ENCODE results near the gene ADGRL1.
A peak's percentile ranks its signal among the peaks of the same experiment; 100 is the strongest.
"Not testable (repeated sequence)": the region's sequence is repeated elsewhere in the genome, so short reads cannot be mapped to it uniquely, and the experiment has no call there.

ADGRL1 gene

GRCh38 chr19:14218620-14219330 is 12.8 kb upstream of the ADGRL1 start:
- no peak for DNase-seq (ENCODE audit: low read depth in 2 of 2)

- DNase-seq (ENCODE audit: low read depth in 2 of 2): not testable (repeated sequence)
These were observed 11.9 kb upstream of the ADGRL1 start for GRCh38 chr19:14217886-14218285.

DNA sequence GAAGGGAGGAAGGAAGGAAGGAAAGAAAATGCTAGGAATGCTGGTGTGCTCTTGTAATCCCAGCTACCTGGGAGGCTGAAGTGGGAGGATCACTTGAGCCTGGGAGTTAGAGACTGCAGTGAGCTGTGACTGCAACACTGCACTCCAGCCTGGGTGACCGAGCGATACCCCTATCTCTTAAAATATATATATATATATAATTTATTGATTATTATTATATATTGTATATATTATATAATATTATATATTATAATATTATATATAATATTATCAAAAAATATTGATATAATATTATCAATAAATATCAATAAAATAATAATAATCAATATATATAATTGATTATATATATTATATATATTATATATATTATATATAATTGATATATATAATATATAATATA is 8.6 kb upstream of the ADGRL1 start:
- DNase-seq (ENCODE audit: low read depth in 2 of 2): no peak

- DNase-seq (ENCODE audit: low read depth in 2 of 2): not testable (repeated sequence)
These were observed 4.2 kb upstream of the ADGRL1 start for GRCh38 chr19:14210182-14210581.

GRCh38 chr19:14209401-14209800 is 3.4 kb upstream of the ADGRL1 start:
- not testable (repeated sequence) for DNase-seq (ENCODE audit: low read depth in 2 of 2)

- not testable (repeated sequence) for DNase-seq (ENCODE audit: low read depth in 2 of 2)
These were observed 2.5 kb upstream of the ADGRL1 start for GRCh38 chr19:14208496-14208895.

DNA sequence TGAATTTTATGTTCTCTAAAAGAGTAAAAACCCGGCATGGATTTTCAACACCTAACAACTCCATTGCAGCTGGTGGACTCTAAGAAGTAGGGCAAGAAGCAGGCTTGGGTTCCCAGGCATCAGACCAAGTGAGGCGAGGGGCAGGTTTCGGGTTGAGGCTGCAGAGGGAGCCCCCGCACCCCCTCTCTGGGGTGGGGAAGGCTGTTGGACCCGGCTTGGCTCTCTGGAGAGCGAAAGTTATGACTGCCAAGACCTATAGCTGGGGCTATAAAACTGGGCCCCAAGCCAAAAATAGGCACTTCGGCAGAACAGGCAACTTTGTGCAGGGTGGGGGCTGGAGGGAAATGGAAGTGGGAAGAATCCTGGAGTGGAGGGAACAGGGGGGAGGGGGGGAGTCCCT is 1.8 kb upstream of the ADGRL1 start:
- not testable (repeated sequence) for DNase-seq (ENCODE audit: low read depth in 2 of 2)

GRCh38 chr19:14206737-14207726 is 1.1 kb upstream of the ADGRL1 start:
- DNase-seq (ENCODE audit: low read depth in 2 of 2): peak; percentile 58 to 62

DNA sequence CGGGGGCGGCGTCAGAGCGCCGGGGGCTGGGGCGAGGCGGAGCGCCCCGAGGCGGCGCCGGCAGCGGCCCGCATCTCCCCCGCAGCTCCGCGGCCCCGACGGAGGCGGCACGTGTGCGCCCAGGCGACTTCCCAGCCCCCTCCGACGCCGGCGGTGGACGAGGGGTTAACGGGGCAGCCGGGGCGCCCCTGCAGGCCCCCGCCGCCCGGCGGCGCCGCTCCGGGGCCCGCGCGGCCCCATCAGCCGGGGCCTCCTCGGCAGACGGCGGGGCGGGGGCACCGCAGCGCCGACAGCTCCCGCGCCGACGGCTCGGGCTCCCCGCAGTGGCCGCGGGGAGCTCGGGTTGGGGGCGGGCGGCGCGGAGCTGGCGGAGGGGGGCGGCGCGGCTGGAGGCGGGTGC is 339 bp upstream of the ADGRL1 start:
- not testable (repeated sequence) for DNase-seq (ENCODE audit: low read depth in 2 of 2)

DNA sequence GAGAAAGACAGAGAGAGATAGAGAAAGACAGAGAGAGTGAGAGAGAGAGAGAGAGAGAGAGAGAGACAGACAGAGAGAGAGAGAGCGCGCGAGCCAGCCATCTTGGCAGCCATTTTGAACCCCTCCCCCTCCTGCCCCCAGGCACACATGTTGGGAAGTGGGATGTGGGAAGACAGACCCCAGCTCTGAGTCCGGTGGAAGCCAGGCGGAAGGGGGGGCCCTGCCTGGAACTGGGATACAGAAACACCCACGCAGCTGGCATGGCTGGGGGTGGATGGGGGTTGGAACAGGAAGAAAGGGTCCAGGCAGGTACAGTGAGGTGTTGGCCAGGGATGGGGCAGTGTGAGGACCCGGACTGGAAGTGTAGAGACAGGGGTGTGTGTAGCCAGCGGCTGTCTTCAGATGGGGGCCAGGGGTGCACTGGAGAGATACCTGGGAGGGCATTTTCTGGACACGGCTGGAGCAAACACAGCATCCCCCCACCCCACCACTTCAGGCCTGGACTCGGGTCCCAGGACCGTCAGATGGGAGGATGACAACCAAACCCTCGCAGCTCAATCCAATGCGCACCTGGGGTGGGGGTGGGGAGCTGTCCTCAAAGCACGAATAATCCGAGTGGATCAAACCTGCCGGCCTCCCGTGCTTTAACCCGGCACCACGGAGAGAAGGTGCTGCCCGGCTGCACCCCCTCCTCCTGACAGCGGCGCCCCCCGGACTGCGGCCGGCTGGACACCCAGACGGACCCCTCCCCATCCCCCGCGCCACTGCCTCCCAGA is 1.1 kb downstream of the ADGRL1 start:
- DNase-seq (ENCODE audit: low read depth in 2 of 2): not testable (repeated sequence)

GRCh38 chr19:14204219-14204618 is 1.8 kb downstream of the ADGRL1 start:
- DNase-seq (ENCODE audit: low read depth in 2 of 2): not testable (repeated sequence)

DNA sequence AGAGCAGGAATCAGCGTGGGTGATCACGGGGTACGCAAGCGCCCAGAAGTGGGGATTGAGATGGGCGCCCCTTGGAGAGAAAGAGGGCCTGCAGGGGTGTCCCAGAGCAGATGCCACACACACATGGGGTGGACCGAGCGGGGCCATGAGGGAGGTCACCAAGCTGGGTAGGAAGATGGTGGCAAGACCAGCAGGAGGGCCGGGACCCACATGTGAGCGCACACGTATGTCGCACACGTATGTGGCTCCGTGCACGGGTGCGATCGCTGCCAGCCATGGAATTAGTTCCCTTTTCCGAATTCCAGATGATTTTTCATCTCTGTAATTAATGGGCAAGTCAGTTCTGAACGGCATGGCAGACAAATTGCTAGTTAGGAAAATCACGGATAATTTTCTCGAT is 2.2 kb downstream of the ADGRL1 start:
- DNase-seq (ENCODE audit: low read depth in 2 of 2): not testable (repeated sequence)

GRCh38 chr19:14203177-14203576 is 2.8 kb downstream of the ADGRL1 start:
- no peak for DNase-seq (ENCODE audit: low read depth in 2 of 2)

GRCh38 chr19:14201481-14201880 is 4.5 kb downstream of the ADGRL1 start:
- DNase-seq (ENCODE audit: low read depth in 2 of 2): not testable (repeated sequence)

GRCh38 chr19:14200147-14200841 is 5.7 kb downstream of the ADGRL1 start:
- DNase-seq (ENCODE audit: low read depth in 2 of 2): peak in 1 of 2 donors; percentile 20

DNA sequence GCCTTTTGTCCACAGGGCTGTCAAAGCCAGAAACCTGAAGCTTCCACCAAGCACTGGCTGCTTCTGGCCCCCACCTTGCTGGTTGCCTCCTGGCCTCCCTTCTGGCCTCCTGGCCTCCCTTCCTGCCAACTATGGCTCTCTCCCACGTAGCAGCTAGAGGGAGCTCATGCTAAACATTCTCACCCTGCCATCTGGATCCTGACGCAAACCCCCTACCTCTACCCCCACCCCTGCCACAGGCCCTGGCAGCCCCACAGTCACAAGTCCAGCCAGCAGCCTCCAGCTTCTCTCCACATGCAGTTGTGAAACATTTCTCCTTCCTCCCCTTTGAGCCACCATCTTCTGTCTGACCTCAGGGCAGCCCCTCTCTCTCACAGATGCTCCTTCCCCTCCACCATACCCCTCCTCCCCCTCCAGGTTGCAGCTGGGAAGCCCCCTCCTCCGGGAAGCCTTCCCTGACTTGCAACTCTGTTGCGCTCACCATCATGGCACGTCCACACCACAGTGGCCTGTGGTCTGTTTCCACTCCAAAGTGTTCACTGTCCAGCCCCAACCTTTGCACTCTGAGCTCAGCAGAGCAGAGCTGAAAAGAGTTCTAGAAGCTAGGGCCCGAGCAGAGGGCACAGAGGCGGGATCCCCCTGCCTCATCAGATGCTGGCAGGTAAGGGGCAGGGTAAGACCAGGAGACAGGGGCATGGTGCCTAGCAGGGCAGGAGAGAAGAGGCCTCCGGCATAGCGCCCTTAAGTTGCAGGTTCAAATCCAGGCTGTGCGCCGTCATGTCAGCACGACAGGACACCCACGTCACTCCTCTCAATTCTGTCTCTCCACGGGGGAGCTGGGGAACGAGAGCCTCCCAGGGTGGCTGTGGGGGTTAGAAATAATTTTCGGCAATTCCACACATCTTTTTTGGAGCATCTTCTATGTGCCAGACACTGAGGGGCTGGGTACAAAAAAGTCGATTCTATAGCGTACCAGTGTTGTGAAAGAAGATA is 7.3 kb downstream of the ADGRL1 start:
- no peak for DNase-seq (ENCODE audit: low read depth in 2 of 2)

- DNase-seq (ENCODE audit: low read depth in 2 of 2): no peak
These were observed 8.1 kb downstream of the ADGRL1 start for GRCh38 chr19:14197882-14198281.

DNA sequence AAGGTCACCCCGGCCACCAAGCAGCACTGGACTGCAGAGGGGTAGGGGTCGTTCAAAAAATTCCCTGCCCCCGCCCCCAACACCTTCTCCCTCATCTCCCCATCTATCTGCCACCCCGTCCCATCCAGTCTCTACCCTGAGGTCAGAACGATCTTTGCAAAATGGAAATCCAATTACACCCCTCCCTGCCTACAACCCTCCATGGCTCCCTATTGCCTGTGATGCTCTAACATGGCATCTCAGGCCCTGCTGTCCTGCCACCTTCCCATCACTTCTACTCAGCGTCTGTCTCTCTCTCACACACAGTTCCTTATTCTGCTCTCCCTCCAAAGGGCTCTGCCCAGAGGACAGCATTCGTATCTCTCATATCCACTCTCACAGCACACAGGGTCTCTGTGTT is 8.7 kb downstream of the ADGRL1 start:
- DNase-seq (ENCODE audit: low read depth in 2 of 2): not testable (repeated sequence)

DNA sequence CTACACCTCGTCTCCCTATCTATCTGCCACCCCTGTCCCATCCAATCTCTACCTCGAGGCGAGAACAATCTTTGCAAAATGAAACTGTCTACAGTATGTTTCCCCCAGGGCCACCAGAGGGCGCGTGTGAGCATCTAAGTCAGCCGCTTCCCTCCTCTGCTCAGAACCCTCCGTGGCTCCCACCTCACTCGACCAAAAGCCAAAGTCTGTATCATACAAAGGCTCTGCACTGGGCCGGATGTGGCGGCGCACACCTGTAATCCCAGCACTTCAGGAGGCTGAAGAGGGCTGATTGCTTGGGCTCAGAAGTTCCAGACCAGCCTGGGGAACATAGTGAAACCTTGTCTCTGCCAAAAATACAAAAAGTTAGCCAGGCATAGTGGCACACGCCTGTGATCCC is 9.9 kb downstream of the ADGRL1 start:
- peak; percentile 51 to 70 for DNase-seq (ENCODE audit: low read depth in 2 of 2)

DNA sequence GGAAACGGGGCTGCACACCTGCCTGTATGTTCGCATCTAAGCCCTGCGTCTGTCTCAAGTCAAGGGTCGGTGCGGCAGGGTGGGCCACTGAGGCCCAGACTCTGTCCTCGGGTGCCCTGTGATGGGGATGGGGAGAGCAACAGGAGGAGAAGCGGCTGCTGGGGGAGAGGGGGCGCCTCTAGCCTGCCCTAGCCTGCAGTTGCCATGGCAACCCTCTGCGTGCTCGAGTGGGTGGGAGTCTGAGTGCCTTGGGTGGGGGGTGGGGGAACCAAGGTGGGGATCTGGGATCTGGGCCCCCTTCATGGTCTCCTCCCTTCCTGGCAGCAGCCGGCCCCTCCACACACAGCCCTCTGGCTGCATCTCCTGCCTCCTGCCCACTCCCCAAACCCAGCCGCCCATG is 10.8 kb downstream of the ADGRL1 start:
- not testable (repeated sequence) for DNase-seq (ENCODE audit: low read depth in 2 of 2)
